Lower lobe of right lung (tissue), 2 donors: ENCODE measurements around the gene TCP10L. TPM values are rescaled to one million over a fixed set of nuclear protein-coding genes. Genes with fewer than 3 reads are reported as not detected.
A peak's percentile ranks its signal among the peaks of the same experiment; 100 is the strongest.
"Not testable (repeated sequence)": the region's sequence is repeated elsewhere in the genome, so short reads cannot be mapped to it uniquely, and the experiment has no call there.

Source experiments
- ATAC-seq, 2 donors: fragments of 200-7000 bp; cut with Tn5 transposase; one replicate each; pipeline ENCODE4 v1.9.1; 2020 to 2022; ENCODE audit warnings: mild to moderate bottlenecking in 2 of 2, moderate library complexity in 2 of 2
- DNase-seq: peaks from one replicate; pipeline ENCODE4 v3.0.0-alpha.2; 2020
- H3K27ac ChIP-seq: fragments of 200-600 bp; one replicate; pipeline ENCODE4 v1.8.0; 2022
- H3K27me3 ChIP-seq: fragments of 200-600 bp; one replicate; pipeline ENCODE4 v1.8.0; 2022; ENCODE audit warnings: low read depth
- H3K36me3 ChIP-seq: fragments of 200-600 bp; one replicate; pipeline ENCODE4 v1.8.0; 2022; ENCODE audit warnings: mild to moderate bottlenecking
- H3K4me1 ChIP-seq: fragments of 200-600 bp; one replicate; pipeline ENCODE4 v1.8.0; 2022
- H3K4me3 ChIP-seq: fragments of 200-600 bp; one replicate; pipeline ENCODE4 v1.8.0; 2022; ENCODE audit warnings: mild to moderate bottlenecking
- H3K9me3 ChIP-seq: fragments of 200-600 bp; one replicate; pipeline ENCODE4 v1.8.0; 2022
- CTCF ChIP-seq: fragments of 200-600 bp; IDR thresholded peaks from one replicate; pipeline ENCODE4 v1.8.0; 2022; ENCODE audit warnings: antibody characterized with exemption, mild to moderate bottlenecking
- intact Hi-C: fragments of 100-400 bp; cut with DNase I; formaldehyde crosslinking; loops from one replicate; pipeline ENCODE4 v1.11.0; 2022
- total RNA-seq: library from RNA; stranded (reverse); fragmentation: NEBNext Ultra II Directional; extraction: Animal tissue kit (Norgen Biotek cat#: 25700); gene quantifications from one replicate; pipeline ENCODE4 v1.2.1, GENCODE V29; 2021
- donor health status: DM: no; HTN: yes; CAD: no; lungs with severe emphysema.

TCP10L gene
- total RNA-seq, 1 donor from 2014 or later, result 0.71 TPM

GRCh38 chr21:32567626-32568025, 17.7 kb downstream of the TCP10L start:
- Histone ChIP-seq H3K4me3 (no peak overlapping the region), H3K4me1 (peaks cover 19% of the 10 kb centered on the region), H3K9me3 (peaks cover 8% of the 10 kb centered on the region), H3K27me3 (no peaks in the 10 kb centered on the region), H3K36me3 (no peaks in the 10 kb centered on the region), H3K27ac (no peak overlapping the region)
- no peak for ATAC-seq
- DNase-seq, result no peak
- no peak for TF ChIP-seq CTCF
- intact Hi-C loops, result no loop called here

- Histone ChIP-seq H3K4me3 (no peak overlapping the region), H3K9me3 (peaks cover 8% of the 10 kb centered on the region), H3K27me3 (no peaks in the 10 kb centered on the region), H3K27ac (no peak overlapping the region), H3K36me3 (no peaks in the 10 kb centered on the region), H3K4me1 (peaks cover 19% of the 10 kb centered on the region)
- no peak for ATAC-seq
- TF ChIP-seq CTCF, result no peak
- DNase-seq, result no peak
- intact Hi-C loops, result no loop called here
These were observed 18.5 kb downstream of the TCP10L start for GRCh38 chr21:32566741-32567389.

GRCh38 chr21:32565856-32566465, 19.4 kb downstream of the TCP10L start:
- Histone ChIP-seq H3K27me3 (no peaks in the 10 kb centered on the region), H3K4me3 (no peak overlapping the region), H3K36me3 (no peaks in the 10 kb centered on the region), H3K27ac (no peak overlapping the region), H3K9me3 (peaks cover 8% of the 10 kb centered on the region), H3K4me1 (peaks cover 19% of the 10 kb centered on the region)
- no peak for ATAC-seq
- intact Hi-C loops, result no loop called here
- no peak for TF ChIP-seq CTCF
- no peak for DNase-seq

GRCh38 chr21:32562915-32563314, 22.4 kb downstream of the TCP10L start:
- Histone ChIP-seq H3K4me3 (no peak overlapping the region), H3K9me3 (peaks cover 8% of the 10 kb centered on the region), H3K4me1 (no peaks in the 10 kb centered on the region), H3K27ac (peak overlapping the region; percentile 28), H3K36me3 (no peaks in the 10 kb centered on the region), H3K27me3 (no peaks in the 10 kb centered on the region)
- DNase-seq, result no peak
- TF ChIP-seq CTCF, result no peak
- ATAC-seq, result no peak
- intact Hi-C loops, result no loop called here

GRCh38 chr21:32562426-32562825, 22.9 kb downstream of the TCP10L start:
- DNase-seq (no peak), ATAC-seq (no peak)
- Histone ChIP-seq H3K4me3 (no peak overlapping the region), H3K36me3 (no peaks in the 10 kb centered on the region), H3K27ac (peak overlapping the region; percentile 28), H3K4me1 (no peaks in the 10 kb centered on the region), H3K27me3 (no peaks in the 10 kb centered on the region), H3K9me3 (peaks cover 8% of the 10 kb centered on the region)
- TF ChIP-seq CTCF, result peak; percentile 49
- intact Hi-C loops, result no loop called here

- intact Hi-C loops, result not testable (repeated sequence)
These were observed 23.8 kb downstream of the TCP10L start for GRCh38 chr21:32561476-32561875.

More at GRCh38 chr21:32561476-32561875, 23.8 kb downstream of the TCP10L start:
- not testable (repeated sequence) for H3K27ac ChIP-seq, ATAC-seq, H3K4me3 ChIP-seq, H3K36me3 ChIP-seq, H3K27me3 ChIP-seq, DNase-seq, H3K4me1 ChIP-seq, H3K9me3 ChIP-seq
